NB4 (cell line): Measurements from ENCODE around the gene BDNF.

Experiments used
- POLR2A ChIP-seq: IDR thresholded peaks from 2 replicates; pipeline ENCODE4 v1.6.1; 2011; ENCODE audit warnings: mild to moderate bottlenecking; ENCODE audit not compliant: insufficient read length; ENCODE audit errors: extremely low read depth
- TF ChIP-seq, protein P1 (sequence below): IDR thresholded peaks from one replicate; pipeline ENCODE4 v1.5.1; 2012; ENCODE audit warnings: low read depth, low read length
- TF ChIP-seq, protein P2 (sequence below): IDR thresholded peaks from 2 replicates; pipeline ENCODE4 v1.6.1; 2011; ENCODE audit warnings: low read depth, low read length

DNA sequence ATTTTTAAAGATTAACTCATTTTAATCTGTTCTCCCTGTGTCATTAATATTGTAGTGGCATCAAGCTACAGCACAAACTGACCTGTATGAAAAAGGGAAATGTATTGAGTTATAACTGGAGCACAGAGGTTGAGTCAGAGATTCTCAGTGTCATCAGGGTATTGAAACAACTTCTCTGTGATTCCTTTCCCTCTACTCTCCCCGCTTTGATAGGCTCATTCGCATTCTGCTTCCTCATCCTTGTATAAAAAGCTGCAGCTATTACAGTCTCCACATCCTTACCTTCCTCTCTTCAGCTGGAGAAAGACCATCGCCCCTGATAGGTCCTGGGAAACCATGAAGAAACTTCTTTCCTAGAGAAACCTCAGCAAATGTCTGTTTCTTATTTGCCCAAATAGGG lies 90.0 kb downstream of the BDNF start:
- TF ChIP-seq, protein P1, sequence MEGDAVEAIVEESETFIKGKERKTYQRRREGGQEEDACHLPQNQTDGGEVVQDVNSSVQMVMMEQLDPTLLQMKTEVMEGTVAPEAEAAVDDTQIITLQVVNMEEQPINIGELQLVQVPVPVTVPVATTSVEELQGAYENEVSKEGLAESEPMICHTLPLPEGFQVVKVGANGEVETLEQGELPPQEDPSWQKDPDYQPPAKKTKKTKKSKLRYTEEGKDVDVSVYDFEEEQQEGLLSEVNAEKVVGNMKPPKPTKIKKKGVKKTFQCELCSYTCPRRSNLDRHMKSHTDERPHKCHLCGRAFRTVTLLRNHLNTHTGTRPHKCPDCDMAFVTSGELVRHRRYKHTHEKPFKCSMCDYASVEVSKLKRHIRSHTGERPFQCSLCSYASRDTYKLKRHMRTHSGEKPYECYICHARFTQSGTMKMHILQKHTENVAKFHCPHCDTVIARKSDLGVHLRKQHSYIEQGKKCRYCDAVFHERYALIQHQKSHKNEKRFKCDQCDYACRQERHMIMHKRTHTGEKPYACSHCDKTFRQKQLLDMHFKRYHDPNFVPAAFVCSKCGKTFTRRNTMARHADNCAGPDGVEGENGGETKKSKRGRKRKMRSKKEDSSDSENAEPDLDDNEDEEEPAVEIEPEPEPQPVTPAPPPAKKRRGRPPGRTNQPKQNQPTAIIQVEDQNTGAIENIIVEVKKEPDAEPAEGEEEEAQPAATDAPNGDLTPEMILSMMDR, result no peak
- no peak for TF ChIP-seq POLR2A
- TF ChIP-seq, protein P2, sequence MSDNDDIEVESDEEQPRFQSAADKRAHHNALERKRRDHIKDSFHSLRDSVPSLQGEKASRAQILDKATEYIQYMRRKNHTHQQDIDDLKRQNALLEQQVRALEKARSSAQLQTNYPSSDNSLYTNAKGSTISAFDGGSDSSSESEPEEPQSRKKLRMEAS, result no peak
